ENCODE measurements around the gene PXT1.

PXT1 gene

DNA sequence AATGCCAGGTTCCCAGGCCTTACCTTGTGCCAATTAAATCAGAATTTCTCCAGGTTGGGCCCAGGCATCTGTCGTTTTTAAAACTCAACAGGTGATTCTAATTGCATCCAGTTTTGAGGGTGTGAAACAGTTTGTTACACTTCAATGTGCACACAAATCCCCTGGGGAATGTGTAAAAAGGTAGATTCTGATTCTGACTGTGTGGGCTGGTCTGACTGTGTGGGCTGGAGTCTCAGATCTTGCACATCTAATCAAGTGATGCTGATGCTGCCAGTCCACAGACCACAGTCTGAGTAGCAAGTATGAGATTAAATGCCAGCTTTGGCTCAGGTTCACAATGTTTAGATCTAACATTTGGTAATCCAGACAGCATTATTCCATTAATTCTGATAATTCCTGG, 42.7 kb downstream of the PXT1 start:
- H3K27ac ChIP-seq (replicated peaks) = no peak overlapping the region
- no peak for TF ChIP-seq GABPA (IDR thresholded peaks at IDR 0.05; ENCODE audit: low read depth)
- no peak overlapping the region for H3K4me3 ChIP-seq (replicated peaks; ENCODE audit: insufficient read depth, low read length)
- no peak for DNase-seq (ENCODE audit: low read depth in 1 of 2, low spot score in 1 of 2)
- H3K27me3 ChIP-seq (ENCODE audit: insufficient read depth, poor library complexity, severe bottlenecking) = no peaks in the 10 kb centered on the region

- Histone ChIP-seq H3K27ac (replicated peaks) (no peak overlapping the region), H3K27me3 (ENCODE audit: insufficient read depth, poor library complexity, severe bottlenecking) (peaks cover 9% of the 10 kb centered on the region), H3K4me3 (replicated peaks; ENCODE audit: insufficient read depth, low read length) (no peak overlapping the region)
- DNase-seq (ENCODE audit: low read depth in 1 of 2, low spot score in 1 of 2) = no peak
- TF ChIP-seq, protein P1, sequence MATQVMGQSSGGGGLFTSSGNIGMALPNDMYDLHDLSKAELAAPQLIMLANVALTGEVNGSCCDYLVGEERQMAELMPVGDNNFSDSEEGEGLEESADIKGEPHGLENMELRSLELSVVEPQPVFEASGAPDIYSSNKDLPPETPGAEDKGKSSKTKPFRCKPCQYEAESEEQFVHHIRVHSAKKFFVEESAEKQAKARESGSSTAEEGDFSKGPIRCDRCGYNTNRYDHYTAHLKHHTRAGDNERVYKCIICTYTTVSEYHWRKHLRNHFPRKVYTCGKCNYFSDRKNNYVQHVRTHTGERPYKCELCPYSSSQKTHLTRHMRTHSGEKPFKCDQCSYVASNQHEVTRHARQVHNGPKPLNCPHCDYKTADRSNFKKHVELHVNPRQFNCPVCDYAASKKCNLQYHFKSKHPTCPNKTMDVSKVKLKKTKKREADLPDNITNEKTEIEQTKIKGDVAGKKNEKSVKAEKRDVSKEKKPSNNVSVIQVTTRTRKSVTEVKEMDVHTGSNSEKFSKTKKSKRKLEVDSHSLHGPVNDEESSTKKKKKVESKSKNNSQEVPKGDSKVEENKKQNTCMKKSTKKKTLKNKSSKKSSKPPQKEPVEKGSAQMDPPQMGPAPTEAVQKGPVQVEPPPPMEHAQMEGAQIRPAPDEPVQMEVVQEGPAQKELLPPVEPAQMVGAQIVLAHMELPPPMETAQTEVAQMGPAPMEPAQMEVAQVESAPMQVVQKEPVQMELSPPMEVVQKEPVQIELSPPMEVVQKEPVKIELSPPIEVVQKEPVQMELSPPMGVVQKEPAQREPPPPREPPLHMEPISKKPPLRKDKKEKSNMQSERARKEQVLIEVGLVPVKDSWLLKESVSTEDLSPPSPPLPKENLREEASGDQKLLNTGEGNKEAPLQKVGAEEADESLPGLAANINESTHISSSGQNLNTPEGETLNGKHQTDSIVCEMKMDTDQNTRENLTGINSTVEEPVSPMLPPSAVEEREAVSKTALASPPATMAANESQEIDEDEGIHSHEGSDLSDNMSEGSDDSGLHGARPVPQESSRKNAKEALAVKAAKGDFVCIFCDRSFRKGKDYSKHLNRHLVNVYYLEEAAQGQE (IDR thresholded peaks at IDR 0.05; ENCODE audit: insufficient replicate concordance, low read depth) = no peak
- TF ChIP-seq SPI1 (IDR thresholded peaks at IDR 0.05; ENCODE audit: borderline replicate concordance, low read depth) (no peak), GABPA (IDR thresholded peaks at IDR 0.05; ENCODE audit: low read depth) (no peak), POLR2AphosphoS5 (IDR thresholded peaks at IDR 0.05; ENCODE audit: low read depth) (no peak)
- TF ChIP-seq, protein P2, sequence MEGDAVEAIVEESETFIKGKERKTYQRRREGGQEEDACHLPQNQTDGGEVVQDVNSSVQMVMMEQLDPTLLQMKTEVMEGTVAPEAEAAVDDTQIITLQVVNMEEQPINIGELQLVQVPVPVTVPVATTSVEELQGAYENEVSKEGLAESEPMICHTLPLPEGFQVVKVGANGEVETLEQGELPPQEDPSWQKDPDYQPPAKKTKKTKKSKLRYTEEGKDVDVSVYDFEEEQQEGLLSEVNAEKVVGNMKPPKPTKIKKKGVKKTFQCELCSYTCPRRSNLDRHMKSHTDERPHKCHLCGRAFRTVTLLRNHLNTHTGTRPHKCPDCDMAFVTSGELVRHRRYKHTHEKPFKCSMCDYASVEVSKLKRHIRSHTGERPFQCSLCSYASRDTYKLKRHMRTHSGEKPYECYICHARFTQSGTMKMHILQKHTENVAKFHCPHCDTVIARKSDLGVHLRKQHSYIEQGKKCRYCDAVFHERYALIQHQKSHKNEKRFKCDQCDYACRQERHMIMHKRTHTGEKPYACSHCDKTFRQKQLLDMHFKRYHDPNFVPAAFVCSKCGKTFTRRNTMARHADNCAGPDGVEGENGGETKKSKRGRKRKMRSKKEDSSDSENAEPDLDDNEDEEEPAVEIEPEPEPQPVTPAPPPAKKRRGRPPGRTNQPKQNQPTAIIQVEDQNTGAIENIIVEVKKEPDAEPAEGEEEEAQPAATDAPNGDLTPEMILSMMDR (IDR thresholded peaks at IDR 0.05; ENCODE audit: insufficient read depth, low read length) = no peak
Measured at GRCh38 chr6:36392621-36393020, 50.0 kb downstream of the PXT1 start.

DNA sequence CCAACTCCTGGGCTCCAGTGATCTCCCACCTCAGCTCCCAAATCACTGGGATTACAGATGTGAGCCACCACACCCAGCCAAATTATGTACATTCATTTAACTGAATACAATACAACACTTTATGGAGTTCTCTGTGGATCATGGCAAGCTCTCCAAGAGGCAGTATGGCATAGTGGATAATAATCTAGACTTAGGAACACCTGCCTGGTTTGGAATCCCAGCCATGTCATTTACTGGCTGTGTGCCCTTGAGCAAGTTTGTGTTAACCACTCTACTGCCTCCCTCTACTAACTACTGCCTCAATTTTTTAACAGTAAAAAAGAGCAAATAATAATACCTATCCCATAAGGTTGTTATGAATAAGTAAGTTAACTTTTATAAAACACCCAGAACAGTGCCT, 53.3 kb downstream of the PXT1 start:
- Histone ChIP-seq H3K4me3 (replicated peaks; ENCODE audit: insufficient read depth, low read length) (no peak overlapping the region), H3K27me3 (ENCODE audit: insufficient read depth, poor library complexity, severe bottlenecking) (peaks cover 28% of the 10 kb centered on the region), H3K27ac (replicated peaks) (no peak overlapping the region)
- DNase-seq (ENCODE audit: low read depth in 1 of 2, low spot score in 1 of 2) = no peak
- TF ChIP-seq, protein P2 (IDR thresholded peaks at IDR 0.05; ENCODE audit: insufficient read depth, low read length) = no peak
- no peak for TF ChIP-seq POLR2AphosphoS5 (IDR thresholded peaks at IDR 0.05; ENCODE audit: low read depth)
- no peak for TF ChIP-seq SPI1 (IDR thresholded peaks at IDR 0.05; ENCODE audit: borderline replicate concordance, low read depth)
- TF ChIP-seq, protein P1 (IDR thresholded peaks at IDR 0.05; ENCODE audit: insufficient replicate concordance, low read depth) = no peak
- no peak for TF ChIP-seq GABPA (IDR thresholded peaks at IDR 0.05; ENCODE audit: low read depth)

- TF ChIP-seq, protein P1 (IDR thresholded peaks at IDR 0.05; ENCODE audit: insufficient replicate concordance, low read depth) = no peak
- no peak for TF ChIP-seq SPI1 (IDR thresholded peaks at IDR 0.05; ENCODE audit: borderline replicate concordance, low read depth)
- TF ChIP-seq POLR2AphosphoS5 (IDR thresholded peaks at IDR 0.05; ENCODE audit: low read depth) = no peak
- TF ChIP-seq, protein P2 (IDR thresholded peaks at IDR 0.05; ENCODE audit: insufficient read depth, low read length) = no peak
- no peak for TF ChIP-seq GABPA (IDR thresholded peaks at IDR 0.05; ENCODE audit: low read depth)
- peak in 1 of 2 experiments; percentile 15 for DNase-seq (ENCODE audit: low read depth in 1 of 2, low spot score in 1 of 2)
- H3K27ac ChIP-seq (replicated peaks) = no peak within 1 kb of the TSS
- peaks cover 28% of the 10 kb centered on the region for H3K27me3 ChIP-seq (ENCODE audit: insufficient read depth, poor library complexity, severe bottlenecking)
- peak within 1 kb of the TSS; percentile 39 for H3K4me3 ChIP-seq (replicated peaks; ENCODE audit: insufficient read depth, low read length)
Measured at GRCh38 chr6:36387440-36388303, 55.0 kb downstream of the PXT1 start, which contains the start of gene ETV7. ETV7 (minus strand) TSS chr6:36387669; CDS start chr6:36387541, 128 bp downstream.
